Glutamatergic neuron (in vitro differentiated cells): Measurements from ENCODE around the gene RBMS1. TPM values are rescaled to one million over a fixed set of nuclear protein-coding genes. Genes with fewer than 3 reads are reported as not detected.
"Not testable (repeated sequence)": the region's sequence is repeated elsewhere in the genome, so short reads cannot be mapped to it uniquely, and the experiment has no call there.

Experiments used
- DNase-seq: peaks from one replicate; pipeline ENCODE4 v3.0.0; 2022
- H3K27ac Mint-ChIP-seq: one replicate; pipeline ENCODE4 v1.8.0; 2020; ENCODE audit warnings: mild to moderate bottlenecking, mixed read lengths, inconsistent platforms; ENCODE audit not compliant: unreplicated experiment
- H3K27me3 Mint-ChIP-seq: one replicate; pipeline ENCODE4 v1.8.0; 2020; ENCODE audit warnings: mild to moderate bottlenecking, moderate library complexity, mixed read lengths, inconsistent platforms; ENCODE audit not compliant: unreplicated experiment
- H3K36me3 Mint-ChIP-seq: one replicate; pipeline ENCODE4 v1.8.0; 2020; ENCODE audit warnings: mild to moderate bottlenecking, mixed read lengths, inconsistent platforms; ENCODE audit not compliant: unreplicated experiment
- H3K4me1 Mint-ChIP-seq: one replicate; pipeline ENCODE4 v1.8.0; 2020; ENCODE audit warnings: mild to moderate bottlenecking, low read depth, mixed read lengths, inconsistent platforms; ENCODE audit not compliant: unreplicated experiment
- H3K4me3 Mint-ChIP-seq: one replicate; pipeline ENCODE4 v1.8.0; 2020; ENCODE audit warnings: mild to moderate bottlenecking, mixed read lengths, inconsistent platforms; ENCODE audit not compliant: unreplicated experiment
- H3K9me3 Mint-ChIP-seq: one replicate; pipeline ENCODE4 v1.8.0; 2020; ENCODE audit warnings: mild to moderate bottlenecking, moderate library complexity, mixed read lengths, inconsistent platforms; ENCODE audit not compliant: unreplicated experiment
- CTCF ChIP-seq: fragments of 200-600 bp; sonication (generic); IDR thresholded peaks from one replicate; pipeline ENCODE4 v1.5.0; 2021; ENCODE audit not compliant: partially characterized antibody, unreplicated experiment
- total RNA-seq: library from RNA; stranded (reverse); fragmentation: NEBNext Ultra II Directional; extraction: Animal tissue kit (Norgen Biotek cat#: 25700); gene quantifications from one replicate; pipeline ENCODE4 v1.2.1, GENCODE V29; 2021; ENCODE audit not compliant: unreplicated experiment

RBMS1 gene
- total RNA-seq, 1 donor from 2014 or later, result 142 TPM

- Mint-ChIP-seq H3K27me3 (peaks cover 1% of the 10 kb centered on the region), H3K9me3 (peaks cover 4% of the 10 kb centered on the region), H3K36me3 (peaks cover 4% of the 10 kb centered on the region), H3K27ac (no peak overlapping the region), H3K4me1 (peaks cover 22% of the 10 kb centered on the region), H3K4me3 (no peak overlapping the region)
- TF ChIP-seq CTCF, result no peak
- no peak for DNase-seq
Observed at GRCh38 chr2:160489111-160489510, 4.5 kb downstream of the RBMS1 start.

DNA sequence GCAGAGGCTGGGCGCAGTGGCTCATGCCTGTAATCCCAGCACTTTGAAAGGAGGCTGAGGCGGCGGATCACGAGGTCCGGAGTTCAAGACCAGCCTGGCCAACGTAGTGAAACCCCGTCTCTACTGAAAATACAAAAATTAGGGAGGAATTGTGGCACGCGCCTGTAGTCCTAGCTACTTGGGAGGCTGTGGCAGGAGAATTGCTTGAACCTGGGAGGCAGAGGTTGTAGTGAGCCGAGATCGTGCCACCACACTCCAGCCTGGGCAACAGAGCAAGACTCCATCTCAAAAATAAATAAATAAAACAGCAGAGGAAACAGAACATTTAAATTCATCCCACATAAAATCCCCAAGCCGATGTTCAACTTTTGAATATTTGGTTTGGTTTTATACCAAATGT is 5.3 kb downstream of the RBMS1 start:
- not testable (repeated sequence) for H3K4me3 Mint-ChIP-seq, H3K27me3 Mint-ChIP-seq, H3K36me3 Mint-ChIP-seq, DNase-seq, H3K27ac Mint-ChIP-seq, H3K9me3 Mint-ChIP-seq
- peaks cover 24% of the 10 kb centered on the region for H3K4me1 Mint-ChIP-seq

DNA sequence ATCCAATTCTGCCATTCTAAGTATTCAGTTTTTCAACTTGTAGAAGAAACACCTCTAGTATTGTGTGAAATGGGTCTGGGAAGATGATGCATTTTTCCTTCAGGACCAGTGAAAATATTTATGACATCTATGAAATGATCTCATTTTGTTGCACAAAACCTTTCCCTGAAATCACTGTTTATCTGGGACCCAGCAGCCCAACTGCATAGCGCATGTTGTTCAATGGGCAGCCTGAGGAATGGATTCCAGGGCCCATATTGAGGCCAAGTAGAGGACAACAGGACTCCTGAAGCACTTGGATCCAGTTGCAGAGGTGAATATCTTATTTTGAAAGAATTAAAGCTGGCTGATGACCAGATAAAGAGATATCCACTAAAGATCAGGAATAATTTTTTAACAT is 7.3 kb downstream of the RBMS1 start:
- H3K27ac Mint-ChIP-seq, result no peak overlapping the region
- H3K4me3 Mint-ChIP-seq, result no peak overlapping the region

DNA sequence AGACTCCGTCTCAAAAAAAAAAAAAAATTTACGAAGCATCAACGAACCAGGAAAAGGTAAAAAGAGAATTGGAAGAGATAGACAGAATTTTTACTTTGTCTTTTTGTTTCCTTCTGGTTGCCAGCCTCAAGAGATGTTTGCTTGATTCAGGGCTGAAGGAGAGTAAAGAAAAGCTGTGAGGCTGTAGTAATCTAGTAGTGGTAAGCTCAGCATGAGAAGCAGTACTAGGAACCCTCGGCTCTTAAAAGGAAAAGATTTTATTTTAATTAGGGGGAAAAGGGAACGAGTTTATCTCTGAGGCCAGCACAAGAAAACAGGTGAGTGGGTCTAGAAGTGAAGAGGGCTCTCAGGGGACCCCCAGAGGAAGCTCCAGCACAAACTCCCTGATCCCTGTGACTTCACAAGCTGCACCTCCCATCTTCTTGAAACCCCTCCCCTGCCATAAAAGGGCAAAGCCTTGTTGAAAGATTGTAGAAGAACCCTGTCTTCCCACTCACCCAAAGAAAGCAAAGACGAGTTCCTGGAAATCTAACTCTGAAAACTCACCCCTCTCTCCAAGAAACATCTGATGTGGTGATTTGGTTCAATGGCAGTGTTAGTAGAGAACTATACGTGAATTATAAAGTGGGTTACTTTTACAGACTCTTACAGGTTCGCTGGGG is 8.6 kb downstream of the RBMS1 start:
- no peaks in the 10 kb centered on the region for H3K36me3 Mint-ChIP-seq
- no peak for DNase-seq
- no peak for TF ChIP-seq CTCF

More for the DNA sequence above, 7.3 kb downstream of the RBMS1 start:
- no peak for TF ChIP-seq CTCF
- Mint-ChIP-seq H3K27me3 (no peaks in the 10 kb centered on the region), H3K4me1 (peaks cover 35% of the 10 kb centered on the region), H3K9me3 (no peaks in the 10 kb centered on the region), H3K36me3 (no peaks in the 10 kb centered on the region)
- no peak for DNase-seq

DNA sequence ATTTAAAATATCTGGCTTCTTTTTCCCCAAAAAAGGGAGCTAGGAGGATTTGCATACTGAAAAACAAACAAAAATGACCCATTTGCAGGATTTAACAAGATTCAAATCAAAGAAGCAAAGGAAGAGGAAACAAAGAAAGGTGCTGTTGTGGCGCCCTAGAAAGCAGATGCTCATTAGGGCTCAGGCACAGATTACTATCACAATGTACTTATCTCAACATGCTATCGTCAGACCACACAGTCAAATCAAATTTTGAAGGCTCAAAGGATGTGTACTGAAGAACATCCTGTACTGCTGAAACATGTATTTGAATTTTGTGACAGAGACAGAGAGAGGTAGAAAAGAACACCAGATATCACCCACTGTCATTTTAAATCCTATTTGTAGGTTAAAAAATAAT is 10.9 kb downstream of the RBMS1 start:
- H3K4me3 Mint-ChIP-seq, result peak overlapping the region; percentile 65
- no peak for TF ChIP-seq CTCF
- no peaks in the 10 kb centered on the region for H3K36me3 Mint-ChIP-seq
- peaks cover 2% of the 10 kb centered on the region for H3K27me3 Mint-ChIP-seq
- DNase-seq, result no peak
- peaks cover 3% of the 10 kb centered on the region for H3K9me3 Mint-ChIP-seq
- peak overlapping the region; percentile 84 for H3K27ac Mint-ChIP-seq
- H3K4me1 Mint-ChIP-seq, result peaks cover 28% of the 10 kb centered on the region

More for the DNA sequence above, 8.6 kb downstream of the RBMS1 start:
- no peaks in the 10 kb centered on the region for H3K9me3 Mint-ChIP-seq
- no peaks in the 10 kb centered on the region for H3K27me3 Mint-ChIP-seq
- no peak overlapping the region for H3K4me3 Mint-ChIP-seq
- peaks cover 26% of the 10 kb centered on the region for H3K4me1 Mint-ChIP-seq
- peak overlapping the region; percentile 43 for H3K27ac Mint-ChIP-seq
